Endothelial cell of umbilical vein (primary cell): ENCODE measurements around the gene C17orf78. TPM values are rescaled to one million over a fixed set of nuclear protein-coding genes. Genes with fewer than 3 reads are reported as not detected.
"Not testable (repeated sequence)": the region's sequence is repeated elsewhere in the genome, so short reads cannot be mapped to it uniquely, and the experiment has no call there.

ENCODE experiments used
- BruUV-seq: library from RNA; stranded (reverse); fragments of 400-500 nt; replicated peaks from 2 replicates; lab custom pipeline; 2021; lab: Mats Ljungman, UMichigan
- CTCF ChIA-PET: fragments of 300-600, 350-600 bp; sonication (Branson Sonifier 250); formaldehyde crosslinking; loops from one replicate; lab custom pipeline; 2021; ENCODE audit warnings: antibody characterized with exemption, inconsistent platforms; lab: Charles Lee
- POLR2A ChIA-PET: fragments of 300-600, 350-600 bp; sonication (Branson Sonifier 250); formaldehyde crosslinking; loops from one replicate; lab custom pipeline; 2021; ENCODE audit warnings: antibody characterized with exemption, inconsistent platforms; lab: Charles Lee
- DNase-seq: peaks from one replicate; pipeline ENCODE4 v3.0.0-alpha.2; 2011; ENCODE audit warnings: low read depth, low spot score
- FAIRE-seq: peaks from 2 replicates; lab custom pipeline; 2011; peaks lifted over from hg19 to GRCh38; lab: Jason Lieb, UNC
- H2AFZ ChIP-seq: 2 replicates; pipeline ENCODE4 v1.6.0; 2012; ENCODE audit warnings: low read depth, low read length, control low read depth, inconsistent platforms
- H3K27ac ChIP-seq: 2 replicates; pipeline ENCODE4 v1.5.1; 2011; ENCODE audit warnings: low read depth, mild to moderate bottlenecking, control low read depth, low read length, moderate library complexity; ENCODE audit not compliant: insufficient read depth
- H3K27me3 ChIP-seq, 2 experiments: 2 replicates each; pipeline versions ENCODE4 v1.6.0 to v1.6.1; 2011; ENCODE audit warnings: low read length in 2 of 2, mixed read lengths in 1 of 2; ENCODE audit not compliant: control insufficient read depth in 2 of 2, insufficient read depth in 2 of 2
- H3K36me3 ChIP-seq, 2 experiments: 2 replicates in 1 of 2; 3 replicates in 1 of 2; pipeline ENCODE4 v1.5.1; 2011; ENCODE audit warnings: low read length in 2 of 2, mild to moderate bottlenecking in 1 of 2, moderate library complexity in 1 of 2; ENCODE audit not compliant: control insufficient read depth in 2 of 2, insufficient read depth in 2 of 2; ENCODE audit errors: extremely low read depth in 1 of 2
- H3K4me1 ChIP-seq: 3 replicates; pipeline ENCODE4 v1.5.1; 2011; ENCODE audit warnings: mild to moderate bottlenecking, low read length; ENCODE audit not compliant: control insufficient read depth, insufficient read depth; ENCODE audit errors: extremely low read depth
- H3K4me2 ChIP-seq: 2 replicates; pipeline ENCODE4 v1.6.1; 2011; ENCODE audit warnings: low read length, control low read depth, mixed read lengths; ENCODE audit not compliant: insufficient read depth
- H3K4me3 ChIP-seq, 3 experiments: fragments of 200-600 bp in 1 of 3; sonication (generic), shearing (Covaris generic) in 1 of 3; replicated peaks in 1 of 3; 2 replicates each; pipeline ENCODE4 v1.5.1; 2011 to 2016; ENCODE audit warnings: control low read depth in 3 of 3, low read length in 3 of 3, mild to moderate bottlenecking in 2 of 3, inconsistent platforms in 1 of 3, low read depth in 1 of 3, moderate library complexity in 1 of 3; ENCODE audit not compliant: insufficient read depth in 1 of 3
- H3K79me2 ChIP-seq: 2 replicates; pipeline ENCODE4 v1.6.0; 2012; ENCODE audit warnings: low read length, inconsistent platforms; ENCODE audit not compliant: control insufficient read depth, insufficient read depth
- H3K9ac ChIP-seq: replicated peaks from 2 replicates; pipeline ENCODE3; 2011; ENCODE audit warnings: low read length, control low read depth; ENCODE audit not compliant: insufficient read depth; ENCODE audit errors: extremely low read depth
- H3K9me1 ChIP-seq: replicated peaks from 3 replicates; pipeline ENCODE4 v1.6.0; 2011; ENCODE audit warnings: mild to moderate bottlenecking, low read length; ENCODE audit not compliant: control insufficient read depth, insufficient read depth; ENCODE audit errors: extremely low read depth
- H3K9me3 ChIP-seq: replicated peaks from 2 replicates; pipeline ENCODE4 v1.5.1; 2012; ENCODE audit warnings: low read length, inconsistent platforms; ENCODE audit not compliant: control insufficient read depth, insufficient read depth
- H4K20me1 ChIP-seq: replicated peaks from 2 replicates; pipeline ENCODE3; 2011; ENCODE audit warnings: mild to moderate bottlenecking, low read length; ENCODE audit not compliant: control insufficient read depth, insufficient read depth; ENCODE audit errors: extremely low read depth
- EZH2 ChIP-seq: IDR thresholded peaks from 2 replicates; pipeline ENCODE4 v1.6.1; 2012; ENCODE audit warnings: borderline replicate concordance, low read depth, mild to moderate bottlenecking, moderate library complexity, low read length, inconsistent platforms; ENCODE audit not compliant: severe bottlenecking
- POLR2A ChIP-seq: IDR thresholded peaks from 2 replicates; pipeline ENCODE4 v1.6.1; 2012; ENCODE audit warnings: low read depth, mild to moderate bottlenecking, control low read depth, low read length
- POLR2AphosphoS5 ChIP-seq: IDR thresholded peaks from 2 replicates; pipeline ENCODE4 v1.6.1; 2012; ENCODE audit warnings: low read depth, mild to moderate bottlenecking, control low read depth, low read length, moderate library complexity; ENCODE audit not compliant: insufficient read depth
- dilution Hi-C: fragments of 300-500 bp; cut with MboI; formaldehyde crosslinking; loops from one replicate; pipeline ENCODE4 v1.15.0; 2019; ENCODE audit warnings: low sequenced_read_pairs; ENCODE audit not compliant: extremely low pct_ligation_motif_present
- intact Hi-C: fragments of 100-400 bp; cut with micrococcal nuclease; formaldehyde crosslinking; loops from one replicate; pipeline ENCODE4 v1.10.0; 2022
- polyA plus RNA-seq, 4 experiments: library from polyadenylated mRNA; depleted of rRNA in 3 of 4; stranded (reverse) in 3 of 4; unstranded in 1 of 4; fragments of >200 nt; gene quantifications; 2 replicates each; pipeline versions ENCODE4 v1.2.1 to v1.2.3, GENCODE V29; 2011 to 2012; ENCODE audit warnings: missing spikeins in 1 of 4
- total RNA-seq: library from RNA; stranded (reverse); gene quantifications from 2 replicates; pipeline ENCODE4 v1.2.3, GENCODE V29; 2021
- TF ChIP-seq, protein P1 (sequence below): IDR thresholded peaks from 2 replicates; pipeline ENCODE4 v1.6.1; 2011; ENCODE audit not compliant: insufficient read depth, insufficient read length

The C17orf78 gene
- total and polyA plus RNA-seq, 2 donors (not counting 3 experiments of a cell fraction or from before 2014, with no cell fraction given): not detected

DNA sequence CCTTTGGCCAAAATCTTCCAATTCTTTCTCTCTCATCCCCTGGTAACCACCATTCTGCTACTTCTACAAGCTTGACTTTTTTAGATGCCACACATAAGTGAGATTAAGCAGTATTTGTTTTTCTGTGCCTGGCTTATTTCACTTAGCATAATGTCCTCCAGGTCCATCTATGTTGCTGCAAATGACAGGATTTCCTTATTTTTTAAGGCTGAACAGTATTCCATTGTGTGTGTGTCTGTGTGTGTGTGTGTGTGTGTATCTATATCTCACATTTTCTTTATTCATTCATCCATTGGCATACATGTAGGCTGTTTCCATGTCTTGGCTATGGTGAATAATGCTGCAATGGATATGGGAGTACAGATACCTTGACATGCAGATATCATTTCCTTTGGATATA is 24.7 kb downstream of the C17orf78 start:
- CTCF ChIA-PET: interaction anchor here (2.7 kb wide), 1 partner anchor 27 kb away, joined by 13 read pairs; no protein-coding TSS in a partner anchor
- H3K79me2 ChIP-seq: peaks cover 18% of the 10 kb centered on the region
- no peaks in the 10 kb centered on the region for H3K36me3 ChIP-seq
- no peak overlapping the region for H3K27ac ChIP-seq
- no peak overlapping the region for H3K9ac ChIP-seq
- DNase-seq (no peak), FAIRE-seq (no peak)
- H3K9me1 ChIP-seq: no peaks in the 10 kb centered on the region
- H3K4me3 ChIP-seq: no peak overlapping the region
- POLR2A ChIA-PET: no interaction called here
- H3K27me3 ChIP-seq: no peaks in the 10 kb centered on the region
- BruUV-seq: no TSS peak
- H4K20me1 ChIP-seq: no peaks in the 10 kb centered on the region
- intact Hi-C loops (no loop called here), dilution Hi-C loops (no loop called here)
- TF ChIP-seq EZH2: no peak
- no peak for TF ChIP-seq POLR2A
- TF ChIP-seq, protein P1, sequence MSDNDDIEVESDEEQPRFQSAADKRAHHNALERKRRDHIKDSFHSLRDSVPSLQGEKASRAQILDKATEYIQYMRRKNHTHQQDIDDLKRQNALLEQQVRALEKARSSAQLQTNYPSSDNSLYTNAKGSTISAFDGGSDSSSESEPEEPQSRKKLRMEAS: no peak
- TF ChIP-seq POLR2AphosphoS5: no peak
- H2AFZ ChIP-seq: no peak overlapping the region
- no peaks in the 10 kb centered on the region for H3K9me3 ChIP-seq
- peaks cover 13% of the 10 kb centered on the region for H3K4me1 ChIP-seq
- H3K4me2 ChIP-seq: no peak overlapping the region

DNA sequence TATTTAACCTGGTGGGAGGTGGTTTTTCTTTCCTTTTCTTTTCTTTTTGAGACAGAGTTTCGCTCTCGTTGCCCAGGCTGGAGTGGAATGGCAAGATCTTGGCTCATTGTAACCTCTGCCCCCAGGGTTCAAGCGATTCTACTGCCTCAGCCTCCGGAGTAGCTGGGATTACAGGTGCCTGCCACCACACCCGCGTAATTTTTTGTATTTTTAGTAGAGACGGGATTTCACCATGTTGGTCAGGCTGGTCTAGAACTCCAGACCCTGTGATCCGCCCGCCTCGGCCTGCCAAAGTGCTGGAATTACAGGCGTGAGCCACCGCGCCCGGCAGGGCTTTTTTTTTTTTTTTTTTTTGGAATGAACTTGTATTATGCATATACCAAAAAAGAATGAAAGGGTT is 29.7 kb downstream of the C17orf78 start:
- H3K9me1 ChIP-seq, dilution Hi-C loops, BruUV-seq, H2AFZ ChIP-seq, H3K36me3 ChIP-seq, FAIRE-seq, H3K27ac ChIP-seq, DNase-seq, H3K9me3 ChIP-seq, H3K27me3 ChIP-seq, H4K20me1 ChIP-seq: not testable (repeated sequence)
- Histone ChIP-seq H3K9ac (peak overlapping the region; percentile 82), H3K79me2 (peaks cover 45% of the 10 kb centered on the region), H3K4me2 (peak overlapping the region; percentile 89), H3K4me1 (peaks cover 12% of the 10 kb centered on the region), H3K4me3 (peak overlapping the region in 2 of 3 experiments; percentile 22 to 86)
- POLR2A ChIA-PET: interaction anchor here (0.6 kb wide), 1 partner anchor 36 kb away, joined by 4 read pairs; no protein-coding TSS in a partner anchor
- intact Hi-C loops: loop anchor here (5.0 kb wide), 2 partner anchors 48 to 237 kb away; partner anchors contain the start of gene DDX52
- CTCF ChIA-PET: interaction anchor here (3.6 kb wide), 1 partner anchor 32 kb away, joined by 22 read pairs; no protein-coding TSS in a partner anchor
